HL-60 (cell line): Measurements from ENCODE around the gene TBC1D22A.

Source experiments
- GABPA ChIP-seq: IDR thresholded peaks from 2 replicates; pipeline ENCODE4 v1.6.1; 2012; ENCODE audit warnings: low read depth
- POLR2AphosphoS5 ChIP-seq: IDR thresholded peaks from 2 replicates; pipeline ENCODE4 v1.6.1; 2012; ENCODE audit warnings: low read depth
- SPI1 ChIP-seq: IDR thresholded peaks from 2 replicates; pipeline ENCODE4 v1.6.1; 2012; ENCODE audit warnings: low read depth, mild to moderate bottlenecking, borderline replicate concordance
- TF ChIP-seq, protein P1 (sequence below): IDR thresholded peaks from one replicate; pipeline ENCODE4 v1.5.1; 2011; ENCODE audit warnings: low read length, control low read depth, inconsistent platforms; ENCODE audit not compliant: insufficient read depth
- TF ChIP-seq, protein P2 (sequence below): IDR thresholded peaks from 2 replicates; pipeline ENCODE4 v1.6.1; 2012; ENCODE audit warnings: low read depth; ENCODE audit not compliant: insufficient replicate concordance

DNA sequence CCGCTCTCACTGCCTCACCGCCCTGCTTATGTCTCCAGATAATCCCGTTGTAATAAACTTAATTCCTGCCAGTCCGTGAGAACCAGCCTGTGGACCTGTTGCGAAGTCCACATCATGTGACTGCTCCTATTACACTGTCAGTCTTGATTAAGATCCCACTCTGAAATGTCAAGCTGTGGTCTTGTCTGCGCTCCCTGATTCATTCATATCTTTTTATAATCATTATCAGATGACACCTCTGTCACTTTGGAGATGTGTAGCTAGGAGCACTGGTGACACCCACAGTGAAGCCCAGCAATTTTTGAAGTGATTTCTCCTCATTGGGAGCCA is 377.3 kb downstream of the TBC1D22A start:
- TF ChIP-seq, protein P1, sequence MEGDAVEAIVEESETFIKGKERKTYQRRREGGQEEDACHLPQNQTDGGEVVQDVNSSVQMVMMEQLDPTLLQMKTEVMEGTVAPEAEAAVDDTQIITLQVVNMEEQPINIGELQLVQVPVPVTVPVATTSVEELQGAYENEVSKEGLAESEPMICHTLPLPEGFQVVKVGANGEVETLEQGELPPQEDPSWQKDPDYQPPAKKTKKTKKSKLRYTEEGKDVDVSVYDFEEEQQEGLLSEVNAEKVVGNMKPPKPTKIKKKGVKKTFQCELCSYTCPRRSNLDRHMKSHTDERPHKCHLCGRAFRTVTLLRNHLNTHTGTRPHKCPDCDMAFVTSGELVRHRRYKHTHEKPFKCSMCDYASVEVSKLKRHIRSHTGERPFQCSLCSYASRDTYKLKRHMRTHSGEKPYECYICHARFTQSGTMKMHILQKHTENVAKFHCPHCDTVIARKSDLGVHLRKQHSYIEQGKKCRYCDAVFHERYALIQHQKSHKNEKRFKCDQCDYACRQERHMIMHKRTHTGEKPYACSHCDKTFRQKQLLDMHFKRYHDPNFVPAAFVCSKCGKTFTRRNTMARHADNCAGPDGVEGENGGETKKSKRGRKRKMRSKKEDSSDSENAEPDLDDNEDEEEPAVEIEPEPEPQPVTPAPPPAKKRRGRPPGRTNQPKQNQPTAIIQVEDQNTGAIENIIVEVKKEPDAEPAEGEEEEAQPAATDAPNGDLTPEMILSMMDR = no peak
- no peak for TF ChIP-seq POLR2AphosphoS5
- TF ChIP-seq, protein P2, sequence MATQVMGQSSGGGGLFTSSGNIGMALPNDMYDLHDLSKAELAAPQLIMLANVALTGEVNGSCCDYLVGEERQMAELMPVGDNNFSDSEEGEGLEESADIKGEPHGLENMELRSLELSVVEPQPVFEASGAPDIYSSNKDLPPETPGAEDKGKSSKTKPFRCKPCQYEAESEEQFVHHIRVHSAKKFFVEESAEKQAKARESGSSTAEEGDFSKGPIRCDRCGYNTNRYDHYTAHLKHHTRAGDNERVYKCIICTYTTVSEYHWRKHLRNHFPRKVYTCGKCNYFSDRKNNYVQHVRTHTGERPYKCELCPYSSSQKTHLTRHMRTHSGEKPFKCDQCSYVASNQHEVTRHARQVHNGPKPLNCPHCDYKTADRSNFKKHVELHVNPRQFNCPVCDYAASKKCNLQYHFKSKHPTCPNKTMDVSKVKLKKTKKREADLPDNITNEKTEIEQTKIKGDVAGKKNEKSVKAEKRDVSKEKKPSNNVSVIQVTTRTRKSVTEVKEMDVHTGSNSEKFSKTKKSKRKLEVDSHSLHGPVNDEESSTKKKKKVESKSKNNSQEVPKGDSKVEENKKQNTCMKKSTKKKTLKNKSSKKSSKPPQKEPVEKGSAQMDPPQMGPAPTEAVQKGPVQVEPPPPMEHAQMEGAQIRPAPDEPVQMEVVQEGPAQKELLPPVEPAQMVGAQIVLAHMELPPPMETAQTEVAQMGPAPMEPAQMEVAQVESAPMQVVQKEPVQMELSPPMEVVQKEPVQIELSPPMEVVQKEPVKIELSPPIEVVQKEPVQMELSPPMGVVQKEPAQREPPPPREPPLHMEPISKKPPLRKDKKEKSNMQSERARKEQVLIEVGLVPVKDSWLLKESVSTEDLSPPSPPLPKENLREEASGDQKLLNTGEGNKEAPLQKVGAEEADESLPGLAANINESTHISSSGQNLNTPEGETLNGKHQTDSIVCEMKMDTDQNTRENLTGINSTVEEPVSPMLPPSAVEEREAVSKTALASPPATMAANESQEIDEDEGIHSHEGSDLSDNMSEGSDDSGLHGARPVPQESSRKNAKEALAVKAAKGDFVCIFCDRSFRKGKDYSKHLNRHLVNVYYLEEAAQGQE = no peak
- no peak for TF ChIP-seq GABPA
- no peak for TF ChIP-seq SPI1
